BLaER1 (cell line): ENCODE data around the gene ZDHHC22.

Experiments used
- H3K27ac ChIP-seq: shearing (Covaris generic); formaldehyde crosslinking; 2 replicates; pipeline ENCODE4 v1.8.1; 2022
- H3K27me3 ChIP-seq: shearing (Covaris generic); formaldehyde crosslinking; 2 replicates; pipeline ENCODE4 v1.8.1; 2022
- H3K36me3 ChIP-seq: shearing (Covaris generic); formaldehyde crosslinking; 2 replicates; pipeline ENCODE4 v1.8.1; 2022
- H3K4me1 ChIP-seq: shearing (Covaris generic); formaldehyde crosslinking; 2 replicates; pipeline ENCODE4 v1.8.1; 2022
- H3K4me2 ChIP-seq: shearing (Covaris generic); formaldehyde crosslinking; 2 replicates; pipeline ENCODE4 v1.8.1; 2022
- H3K4me3 ChIP-seq: shearing (Covaris generic); formaldehyde crosslinking; 2 replicates; pipeline ENCODE4 v1.8.1; 2022
- H3K9ac ChIP-seq: shearing (Covaris generic); formaldehyde crosslinking; 2 replicates; pipeline ENCODE4 v1.8.1; 2022
- H3K9me3 ChIP-seq: shearing (Covaris generic); formaldehyde crosslinking; 2 replicates; pipeline ENCODE4 v1.8.1; 2022
- H4K20me1 ChIP-seq: shearing (Covaris generic); formaldehyde crosslinking; 2 replicates; pipeline ENCODE4 v1.8.1; 2022
- Cebpa-rat ChIP-seq: shearing (Covaris generic); IDR thresholded peaks from 2 replicates; pipeline ENCODE4 v1.8.1; 2022

Gene ZDHHC22

GRCh38 chr14:77097700-77098528 lies 43.7 kb downstream of the ZDHHC22 start, which contains the start of gene CIPC:
Gene CIPC, plus strand, starts transcription at chr14:77098258. Its CDS starts 7,451 bp downstream, at chr14:77105709.
- H4K20me1 ChIP-seq, result peaks cover 11% of the 10 kb centered on the region; the same call in 1 of the 2 replicates
- peak within 1 kb of the TSS; percentile 99 for H3K4me2 ChIP-seq
- peak within 1 kb of the TSS; percentile 84 for H3K4me3 ChIP-seq
- TF ChIP-seq Cebpa-rat, result peak; percentile 80; the same call in 1 of the 2 replicates
- no peaks in the 10 kb centered on the region for H3K36me3 ChIP-seq
- peak within 1 kb of the TSS; percentile 93 for H3K27ac ChIP-seq
- H3K27me3 ChIP-seq, result no peaks in the 10 kb centered on the region
- no peaks in the 10 kb centered on the region for H3K9me3 ChIP-seq
- H3K4me1 ChIP-seq, result peaks cover 46% of the 10 kb centered on the region
- peak within 1 kb of the TSS; percentile 87 for H3K9ac ChIP-seq

- no peak for TF ChIP-seq Cebpa-rat
- Histone ChIP-seq H3K4me1 (peaks cover 44% of the 10 kb centered on the region), H3K9ac (peak overlapping the region; percentile 87), H4K20me1 (peaks cover 8% of the 10 kb centered on the region; the same call in 1 of the 2 replicates), H3K4me2 (peak overlapping the region; percentile 92), H3K27me3 (no peaks in the 10 kb centered on the region), H3K4me3 (peak overlapping the region; percentile 84), H3K9me3 (peaks cover 4% of the 10 kb centered on the region), H3K27ac (peak overlapping the region; percentile 93), H3K36me3 (no peaks in the 10 kb centered on the region)
Measured at GRCh38 chr14:77097006-77097699, 44.4 kb downstream of the ZDHHC22 start.

GRCh38 chr14:77094672-77095284 lies 46.8 kb downstream of the ZDHHC22 start:
- no peak overlapping the region for H3K27ac ChIP-seq
- peaks cover 24% of the 10 kb centered on the region for H3K4me1 ChIP-seq
- H3K9me3 ChIP-seq, result peaks cover 23% of the 10 kb centered on the region
- no peak for TF ChIP-seq Cebpa-rat
- H3K36me3 ChIP-seq, result no peaks in the 10 kb centered on the region
- H4K20me1 ChIP-seq, result no peaks in the 10 kb centered on the region
- H3K9ac ChIP-seq, result no peak overlapping the region
- no peak overlapping the region for H3K4me2 ChIP-seq
- no peaks in the 10 kb centered on the region for H3K27me3 ChIP-seq
- no peak overlapping the region for H3K4me3 ChIP-seq

- no peak overlapping the region for H3K27ac ChIP-seq
Measured at GRCh38 chr14:77092676-77093075, 48.9 kb downstream of the ZDHHC22 start.

GRCh38 chr14:77091518-77091917 lies 50.1 kb downstream of the ZDHHC22 start:
- no peak overlapping the region for H3K27ac ChIP-seq
- no peak overlapping the region for H3K4me2 ChIP-seq
- H3K27me3 ChIP-seq, result no peaks in the 10 kb centered on the region

More at GRCh38 chr14:77092676-77093075, 48.9 kb downstream of the ZDHHC22 start:
- no peaks in the 10 kb centered on the region for H3K36me3 ChIP-seq
- no peaks in the 10 kb centered on the region for H3K27me3 ChIP-seq
- no peak overlapping the region for H3K9ac ChIP-seq
- H3K4me2 ChIP-seq, result no peak overlapping the region
- H4K20me1 ChIP-seq, result no peaks in the 10 kb centered on the region
- H3K4me1 ChIP-seq, result peaks cover 12% of the 10 kb centered on the region
- no peak for TF ChIP-seq Cebpa-rat
- peaks cover 23% of the 10 kb centered on the region for H3K9me3 ChIP-seq
- no peak overlapping the region for H3K4me3 ChIP-seq

GRCh38 chr14:77088645-77089044 lies 52.9 kb downstream of the ZDHHC22 start:
- Histone ChIP-seq H3K27ac (no peak overlapping the region), H3K4me3 (no peak overlapping the region), H3K27me3 (no peaks in the 10 kb centered on the region), H3K4me2 (no peak overlapping the region), H3K9me3 (peaks cover 23% of the 10 kb centered on the region), H3K9ac (no peak overlapping the region), H3K4me1 (peaks cover 2% of the 10 kb centered on the region), H3K36me3 (no peaks in the 10 kb centered on the region), H4K20me1 (no peaks in the 10 kb centered on the region)
- no peak for TF ChIP-seq Cebpa-rat

More at GRCh38 chr14:77091518-77091917, 50.1 kb downstream of the ZDHHC22 start:
- no peak for TF ChIP-seq Cebpa-rat
- no peaks in the 10 kb centered on the region for H4K20me1 ChIP-seq
- H3K4me3 ChIP-seq, result no peak overlapping the region
- H3K9ac ChIP-seq, result no peak overlapping the region
- peaks cover 3% of the 10 kb centered on the region for H3K4me1 ChIP-seq
- H3K9me3 ChIP-seq, result peaks cover 23% of the 10 kb centered on the region
- no peaks in the 10 kb centered on the region for H3K36me3 ChIP-seq

- Histone ChIP-seq H3K27me3 (no peaks in the 10 kb centered on the region), H3K36me3 (no peaks in the 10 kb centered on the region), H3K4me2 (no peak overlapping the region), H4K20me1 (no peaks in the 10 kb centered on the region), H3K27ac (no peak overlapping the region), H3K9ac (no peak overlapping the region), H3K4me1 (peaks cover 6% of the 10 kb centered on the region), H3K9me3 (peaks cover 23% of the 10 kb centered on the region), H3K4me3 (no peak overlapping the region)
- no peak for TF ChIP-seq Cebpa-rat
Measured at GRCh38 chr14:77088219-77088618, 53.4 kb downstream of the ZDHHC22 start.

GRCh38 chr14:77087631-77088030 lies 54.0 kb downstream of the ZDHHC22 start:
- Histone ChIP-seq H3K27me3 (no peaks in the 10 kb centered on the region), H3K9me3 (peaks cover 23% of the 10 kb centered on the region), H3K36me3 (no peaks in the 10 kb centered on the region), H4K20me1 (no peaks in the 10 kb centered on the region), H3K4me1 (peaks cover 12% of the 10 kb centered on the region), H3K27ac (no peak overlapping the region), H3K4me2 (no peak overlapping the region), H3K9ac (no peak overlapping the region), H3K4me3 (no peak overlapping the region)
- no peak for TF ChIP-seq Cebpa-rat

GRCh38 chr14:77086951-77087350 lies 54.6 kb downstream of the ZDHHC22 start:
- Histone ChIP-seq H4K20me1 (no peaks in the 10 kb centered on the region), H3K9ac (no peak overlapping the region), H3K36me3 (no peaks in the 10 kb centered on the region), H3K4me2 (no peak overlapping the region), H3K27ac (no peak overlapping the region), H3K9me3 (peaks cover 17% of the 10 kb centered on the region), H3K4me1 (peaks cover 19% of the 10 kb centered on the region), H3K4me3 (no peak overlapping the region), H3K27me3 (no peaks in the 10 kb centered on the region)
- no peak for TF ChIP-seq Cebpa-rat
